Inflammatory macrophage treated with lipopolysaccharide for 1 hour (primary cell): ENCODE data around the gene ARL17B.
"Not testable (repeated sequence)": the region's sequence is repeated elsewhere in the genome, so short reads cannot be mapped to it uniquely, and the experiment has no call there.

Experiments used
- DNase-seq, 2 donors: peaks; one replicate each; pipeline ENCODE4 v3.0.0-alpha.2; 2020 to 2022

The ARL17B gene

GRCh38 chr17:46244949-46245768, 116.4 kb downstream of the ARL17B start:
- DNase-seq: peak; percentile 30 to 81

- DNase-seq: not testable (repeated sequence)
Measured at GRCh38 chr17:46244339-46244913, 117.1 kb downstream of the ARL17B start.

- not testable (repeated sequence) for DNase-seq
Measured at GRCh38 chr17:46243928-46244327, 117.6 kb downstream of the ARL17B start.

- not testable (repeated sequence) for DNase-seq
Measured at GRCh38 chr17:46243505-46243904, 118.1 kb downstream of the ARL17B start.

- not testable (repeated sequence) for DNase-seq
Measured at GRCh38 chr17:46231359-46231758, 130.2 kb downstream of the ARL17B start.

- DNase-seq: peak; percentile 85 to 93
Measured at GRCh38 chr17:46225274-46225794, 136.2 kb downstream of the ARL17B start.

GRCh38 chr17:46224864-46225263, 136.7 kb downstream of the ARL17B start:
- DNase-seq: not testable (repeated sequence)
